Suprapubic skin (tissue), 4 donors: ENCODE data around the gene TTC12. TPM values are rescaled to one million over a fixed set of nuclear protein-coding genes. Genes with fewer than 3 reads are reported as not detected.

Source experiments
- DNase-seq, 2 donors: peaks; one replicate each; pipeline ENCODE4 v3.0.0-alpha.2; 2019; ENCODE audit warnings: low spot score in 2 of 2
- H3K27ac ChIP-seq: fragments of 200-600 bp; sonication (generic); one replicate; pipeline ENCODE4 v1.5.1; 2019
- H3K27me3 ChIP-seq: fragments of 200-600 bp; sonication (generic); one replicate; pipeline ENCODE4 v1.5.1; 2019
- H3K36me3 ChIP-seq: fragments of 200-600 bp; sonication (generic); one replicate; pipeline ENCODE4 v1.5.1; 2019
- H3K4me1 ChIP-seq: fragments of 200-600 bp; sonication (generic); one replicate; pipeline ENCODE4 v1.5.1; 2019
- H3K4me3 ChIP-seq: fragments of 200-600 bp; sonication (generic); one replicate; pipeline ENCODE4 v1.5.1; 2019; ENCODE audit warnings: mild to moderate bottlenecking
- H3K9me3 ChIP-seq: fragments of 200-600 bp; sonication (generic); one replicate; pipeline ENCODE4 v1.5.1; 2019
- EP300 ChIP-seq: sonication (generic); formaldehyde crosslinking; IDR thresholded peaks from one replicate; pipeline ENCODE4 v1.6.1; 2017; ENCODE audit warnings: antibody characterized with exemption
- POLR2A ChIP-seq, 2 donors: fragments of 450-650 bp; IDR thresholded peaks; one replicate each; pipeline ENCODE4 v1.6.1; 2017; ENCODE audit warnings: antibody characterized with exemption in 2 of 2, mild to moderate bottlenecking in 2 of 2, moderate library complexity in 2 of 2
- POLR2AphosphoS5 ChIP-seq, 3 donors: sonication (generic); formaldehyde crosslinking; IDR thresholded peaks; one replicate each; pipeline ENCODE4 v1.6.1; 2017; ENCODE audit warnings: antibody characterized with exemption in 3 of 3
- WGBS: methylation state at CpG from one replicate; pipeline ENCODE4 v1.1.5; 2018; 5-methylcytosine and 5-hydroxymethylcytosine counted together
- total RNA-seq, 4 donors: library from RNA; depleted of rRNA; stranded (reverse); fragments of >200 nt; gene quantifications; one replicate each; pipeline ENCODE4 v1.1.0, GENCODE V29; 2016
- TF ChIP-seq, protein P1 (sequence below), 2 donors: fragments of 200-600 bp in 1 of 2; fragments of 450-650 bp in 1 of 2; sonication (generic) in 1 of 2; IDR thresholded peaks; one replicate each; pipeline ENCODE4 v1.5.1; 2016 to 2019; ENCODE audit warnings: antibody characterized with exemption in 2 of 2, mild to moderate bottlenecking in 1 of 2, moderate library complexity in 1 of 2

TTC12 gene
- total RNA-seq, 4 donors from 2014 or later: 9.5 to 67.8 (median 30.3) TPM

DNA sequence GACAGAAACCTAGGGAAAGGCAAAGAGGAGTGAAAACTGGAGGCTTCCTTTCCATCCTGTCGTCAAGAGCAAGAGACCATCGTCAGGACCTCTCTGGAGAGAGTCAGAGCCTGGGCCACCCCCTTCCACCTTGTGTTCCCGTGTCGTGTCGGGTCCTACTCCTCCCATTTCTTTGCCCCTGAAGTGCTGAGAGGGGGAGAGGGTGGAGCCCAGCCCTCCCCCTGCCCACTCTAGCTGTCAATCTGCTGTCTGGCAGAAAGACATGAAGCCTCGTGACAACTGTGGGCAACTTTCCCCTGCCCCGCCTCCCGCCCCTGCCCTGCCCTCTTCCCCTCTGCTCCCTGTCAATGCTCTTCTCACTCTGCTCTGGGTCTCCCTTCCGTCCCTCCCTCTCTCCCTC, 93.8 kb downstream of the TTC12 start:
- 60% methylated on average over 9 of the region's 9 CpGs for WGBS
- TF ChIP-seq POLR2A (IDR thresholded peaks at IDR 0.05): no peak
- no peak for TF ChIP-seq POLR2AphosphoS5 (IDR thresholded peaks at IDR 0.05)
- TF ChIP-seq EP300: no peak
- TF ChIP-seq, protein P1, sequence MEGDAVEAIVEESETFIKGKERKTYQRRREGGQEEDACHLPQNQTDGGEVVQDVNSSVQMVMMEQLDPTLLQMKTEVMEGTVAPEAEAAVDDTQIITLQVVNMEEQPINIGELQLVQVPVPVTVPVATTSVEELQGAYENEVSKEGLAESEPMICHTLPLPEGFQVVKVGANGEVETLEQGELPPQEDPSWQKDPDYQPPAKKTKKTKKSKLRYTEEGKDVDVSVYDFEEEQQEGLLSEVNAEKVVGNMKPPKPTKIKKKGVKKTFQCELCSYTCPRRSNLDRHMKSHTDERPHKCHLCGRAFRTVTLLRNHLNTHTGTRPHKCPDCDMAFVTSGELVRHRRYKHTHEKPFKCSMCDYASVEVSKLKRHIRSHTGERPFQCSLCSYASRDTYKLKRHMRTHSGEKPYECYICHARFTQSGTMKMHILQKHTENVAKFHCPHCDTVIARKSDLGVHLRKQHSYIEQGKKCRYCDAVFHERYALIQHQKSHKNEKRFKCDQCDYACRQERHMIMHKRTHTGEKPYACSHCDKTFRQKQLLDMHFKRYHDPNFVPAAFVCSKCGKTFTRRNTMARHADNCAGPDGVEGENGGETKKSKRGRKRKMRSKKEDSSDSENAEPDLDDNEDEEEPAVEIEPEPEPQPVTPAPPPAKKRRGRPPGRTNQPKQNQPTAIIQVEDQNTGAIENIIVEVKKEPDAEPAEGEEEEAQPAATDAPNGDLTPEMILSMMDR (IDR thresholded peaks at IDR 0.05): no peak
- H3K27me3 ChIP-seq: no peaks in the 10 kb centered on the region
- no peak for DNase-seq
- H3K9me3 ChIP-seq: no peaks in the 10 kb centered on the region
- no peak overlapping the region for H3K27ac ChIP-seq
- no peaks in the 10 kb centered on the region for H3K36me3 ChIP-seq
- no peak overlapping the region for H3K4me3 ChIP-seq
- H3K4me1 ChIP-seq: peaks cover 8% of the 10 kb centered on the region

DNA sequence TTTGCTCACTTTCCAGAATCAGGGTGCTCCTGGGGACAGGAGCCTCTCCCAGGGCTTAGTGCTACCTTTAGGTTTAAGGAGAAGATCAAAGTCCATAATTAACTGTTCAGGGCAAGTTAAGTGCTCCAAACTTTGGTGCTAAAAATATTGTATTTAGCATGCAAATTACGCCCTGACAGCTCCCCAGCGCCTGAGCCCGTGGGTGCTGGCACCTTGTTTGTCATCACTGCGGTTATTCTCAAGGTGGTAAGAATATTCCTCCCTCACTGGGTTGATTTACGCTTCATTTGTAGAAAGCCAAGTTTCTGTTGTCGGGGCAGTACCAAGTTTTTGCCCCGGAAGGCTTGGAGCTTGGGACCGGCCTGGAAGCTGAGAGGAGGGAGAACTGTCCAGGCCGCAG, 94.5 kb downstream of the TTC12 start:
- no peak for DNase-seq
- Histone ChIP-seq H3K9me3 (no peaks in the 10 kb centered on the region), H3K4me1 (peaks cover 8% of the 10 kb centered on the region), H3K36me3 (no peaks in the 10 kb centered on the region), H3K4me3 (no peak overlapping the region), H3K27me3 (no peaks in the 10 kb centered on the region), H3K27ac (no peak overlapping the region)
- 64% methylated on average over 9 of the region's 9 CpGs for WGBS
- no peak for TF ChIP-seq POLR2AphosphoS5 (IDR thresholded peaks at IDR 0.05)
- TF ChIP-seq EP300: no peak

DNA sequence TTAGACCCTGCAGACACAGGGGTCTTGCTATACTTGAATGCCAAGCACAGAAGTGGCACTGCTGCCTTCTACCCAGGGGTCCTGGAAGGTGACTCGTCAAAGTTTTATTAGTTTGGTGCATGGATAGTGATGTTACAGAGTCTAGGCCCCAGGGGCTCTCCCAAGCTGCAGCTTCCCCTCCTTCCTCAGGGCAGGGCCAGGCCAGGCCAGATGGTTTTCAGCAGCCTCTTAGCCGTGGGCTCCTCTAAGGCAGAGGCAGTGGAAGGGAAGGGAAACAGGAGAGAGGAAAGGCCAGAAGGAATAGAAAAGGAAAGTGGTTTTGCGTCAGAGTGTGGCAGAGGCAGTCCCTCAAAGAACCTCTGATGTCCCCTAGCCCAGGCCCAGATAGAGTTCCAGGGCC, 95.1 kb downstream of the TTC12 start:
- no peaks in the 10 kb centered on the region for H3K9me3 ChIP-seq
- H3K27ac ChIP-seq: no peak overlapping the region
- no peak for DNase-seq
- TF ChIP-seq POLR2A (IDR thresholded peaks at IDR 0.05): no peak
- TF ChIP-seq, protein P1 (IDR thresholded peaks at IDR 0.05): no peak
- TF ChIP-seq POLR2AphosphoS5 (IDR thresholded peaks at IDR 0.05): no peak
- no peak for TF ChIP-seq EP300
- no peaks in the 10 kb centered on the region for H3K27me3 ChIP-seq
- H3K36me3 ChIP-seq: no peaks in the 10 kb centered on the region
- 81% methylated on average over 3 of the region's 3 CpGs for WGBS
- H3K4me1 ChIP-seq: peaks cover 8% of the 10 kb centered on the region
- no peak overlapping the region for H3K4me3 ChIP-seq

DNA sequence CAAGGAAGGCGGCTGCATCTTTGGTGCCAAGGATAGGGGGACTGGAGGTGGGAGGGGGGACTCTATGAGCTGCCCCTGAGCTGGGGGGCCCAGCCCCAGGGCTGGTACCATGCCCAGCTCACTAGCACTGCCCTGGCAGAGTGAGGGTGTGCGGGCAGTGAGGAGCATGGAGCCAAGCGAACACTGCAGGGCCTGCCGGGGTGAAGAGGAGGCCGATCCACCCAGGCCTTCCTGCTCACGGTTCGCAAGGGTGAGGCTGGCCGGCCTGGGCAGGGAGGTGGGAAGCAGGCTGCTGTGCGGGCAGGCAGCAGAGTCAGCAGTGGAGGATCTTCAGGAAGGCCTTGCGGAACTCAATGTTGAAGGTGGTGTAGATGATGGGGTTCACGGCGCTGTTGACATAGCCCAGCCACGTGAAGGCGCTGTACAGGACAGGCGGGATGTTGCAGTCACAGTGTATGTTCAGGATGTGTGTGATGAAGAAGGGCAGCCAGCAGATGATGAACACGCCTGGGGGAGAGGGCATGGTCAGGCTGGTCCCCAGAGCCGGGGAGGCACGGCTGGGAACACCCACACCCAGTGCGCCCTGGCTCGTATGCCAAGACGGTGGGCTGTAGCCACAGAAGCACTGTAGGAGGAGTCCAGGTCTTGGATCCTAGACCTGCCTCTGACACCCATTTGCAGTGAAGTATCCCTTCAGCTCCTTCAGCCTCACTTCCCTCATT, 96.2 kb downstream of the TTC12 start:
- H3K27me3 ChIP-seq: no peaks in the 10 kb centered on the region
- TF ChIP-seq POLR2A (IDR thresholded peaks at IDR 0.05) (no peak), EP300 (no peak), POLR2AphosphoS5 (IDR thresholded peaks at IDR 0.05) (no peak)
- TF ChIP-seq, protein P1 (IDR thresholded peaks at IDR 0.05): no peak
- peaks cover 3% of the 10 kb centered on the region for H3K4me1 ChIP-seq
- H3K9me3 ChIP-seq: no peaks in the 10 kb centered on the region
- DNase-seq: no peak
- no peak overlapping the region for H3K27ac ChIP-seq
- H3K4me3 ChIP-seq: no peak overlapping the region
- H3K36me3 ChIP-seq: no peaks in the 10 kb centered on the region
- 81% methylated on average over 21 of the region's 21 CpGs for WGBS

DNA sequence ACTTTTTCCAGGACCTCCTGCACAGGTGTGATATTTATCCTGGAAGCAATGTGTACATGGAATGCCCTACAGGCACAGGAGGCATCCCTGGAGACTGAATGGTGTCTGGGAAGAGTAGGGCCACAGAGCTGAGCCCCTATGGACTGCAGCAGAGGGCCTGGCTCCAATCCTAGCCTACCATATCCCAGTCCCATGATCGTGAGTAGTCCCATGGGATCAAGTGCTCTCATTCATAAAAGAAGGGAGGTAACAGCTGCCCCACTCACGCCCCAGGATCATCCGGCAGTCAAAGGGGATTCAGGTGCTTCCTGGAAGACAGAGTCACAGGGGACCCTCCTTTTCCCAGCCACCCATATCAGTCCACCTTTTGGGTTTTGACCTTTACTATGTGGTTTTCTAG, 97.2 kb downstream of the TTC12 start:
- Histone ChIP-seq H3K4me1 (no peaks in the 10 kb centered on the region), H3K27ac (no peak overlapping the region), H3K27me3 (no peaks in the 10 kb centered on the region), H3K36me3 (no peaks in the 10 kb centered on the region), H3K4me3 (no peak overlapping the region), H3K9me3 (no peaks in the 10 kb centered on the region)
- DNase-seq: no peak
- TF ChIP-seq, protein P1 (IDR thresholded peaks at IDR 0.05): no peak
- TF ChIP-seq POLR2AphosphoS5 (IDR thresholded peaks at IDR 0.05) (no peak), POLR2A (IDR thresholded peaks at IDR 0.05) (no peak), EP300 (no peak)
- WGBS: 82% methylated on average over 3 of the region's 3 CpGs

DNA sequence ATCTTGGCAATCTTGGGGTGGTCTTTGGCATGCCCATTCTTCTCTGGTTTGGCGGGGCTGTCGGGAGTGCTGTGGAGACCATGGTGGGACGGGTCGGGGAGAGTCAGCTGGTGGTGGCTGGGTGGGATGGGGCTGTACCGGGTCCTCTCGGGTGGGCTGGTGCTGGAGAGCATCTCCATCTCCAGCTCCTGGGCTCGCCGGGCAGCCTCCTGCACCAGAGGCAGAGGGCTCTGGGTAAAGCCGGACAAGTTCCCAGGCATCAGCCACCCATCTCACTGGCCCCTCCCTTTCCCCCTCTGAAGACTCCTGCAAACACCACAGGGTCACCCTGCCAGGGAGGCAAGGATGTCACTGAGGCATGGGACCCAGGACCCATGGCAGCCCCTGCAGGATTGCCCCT, 98.3 kb downstream of the TTC12 start:
- H3K9me3 ChIP-seq: no peaks in the 10 kb centered on the region
- no peaks in the 10 kb centered on the region for H3K4me1 ChIP-seq
- no peak overlapping the region for H3K27ac ChIP-seq
- H3K27me3 ChIP-seq: no peaks in the 10 kb centered on the region
- H3K4me3 ChIP-seq: no peak overlapping the region
- 100% methylated on average over 1 of the region's 9 CpGs for WGBS
- DNase-seq: no peak
- TF ChIP-seq POLR2A (IDR thresholded peaks at IDR 0.05) (no peak), POLR2AphosphoS5 (IDR thresholded peaks at IDR 0.05) (no peak), EP300 (no peak)
- TF ChIP-seq, protein P1 (IDR thresholded peaks at IDR 0.05): no peak
- H3K36me3 ChIP-seq: no peaks in the 10 kb centered on the region
